Measurements from ENCODE around the gene OPCML. TPM values are rescaled to one million over a fixed set of nuclear protein-coding genes. Genes with fewer than 3 reads are reported as not detected.

Gene OPCML
- polyA plus RNA-seq, 1 donor from 2014 or later: 11.6 TPM

- H3K9ac ChIP-seq (ENCODE audit: low read length): no peak overlapping the region
- H3K27me3 ChIP-seq (ENCODE audit: insufficient read depth, low read depth, low read length): no peaks in the 10 kb centered on the region
- H4K20me1 ChIP-seq (ENCODE audit: insufficient read depth): no peaks in the 10 kb centered on the region
- H3K36me3 ChIP-seq (ENCODE audit: insufficient read depth, low read length): no peaks in the 10 kb centered on the region
- no peaks in the 10 kb centered on the region for H3F3A ChIP-seq (ENCODE audit: insufficient read depth, low read length, poor library complexity, severe bottlenecking)
- H3K79me2 ChIP-seq (replicated peaks; ENCODE audit: insufficient read depth, low read length): no peaks in the 10 kb centered on the region
- H3K9me2 ChIP-seq (ENCODE audit: insufficient read depth, low read length): no peaks in the 10 kb centered on the region
- H3K4me2 ChIP-seq (ENCODE audit: low read length): peak overlapping the region; percentile 4
- H2AFZ ChIP-seq (ENCODE audit: low read depth, low read length): no peak overlapping the region
- TF ChIP-seq TAF1 (IDR thresholded peaks at IDR 0.05; ENCODE audit: low read depth): no peak
- peak; percentile 15 for TF ChIP-seq EP300 (conservative IDR thresholded peaks at IDR 0.05; ENCODE audit: poor library complexity, severe bottlenecking)
- peak; percentile 45 for TF ChIP-seq CTCF (IDR thresholded peaks at IDR 0.05; ENCODE audit: poor library complexity, severe bottlenecking)
- TF ChIP-seq MXI1 (conservative IDR thresholded peaks at IDR 0.05; ENCODE audit: poor library complexity, severe bottlenecking): no peak
- no peak for TF ChIP-seq POLR2AphosphoS5 (IDR thresholded peaks at IDR 0.05)
- TF ChIP-seq REST (IDR thresholded peaks at IDR 0.05; ENCODE audit: borderline replicate concordance): no peak
- peak; percentile 35 for TF ChIP-seq RAD21 (conservative IDR thresholded peaks at IDR 0.05)
- TF ChIP-seq SMC3 (conservative IDR thresholded peaks at IDR 0.05; ENCODE audit: poor library complexity): peak; percentile 50
- TF ChIP-seq EZH2 (IDR thresholded peaks at IDR 0.05; ENCODE audit: borderline replicate concordance, insufficient read depth, low read length, poor library complexity, severe bottlenecking): no peak
- H3K4me3 ChIP-seq (ENCODE audit: low read length): no peak overlapping the region
- H3K27ac ChIP-seq (ENCODE audit: low read length): peak overlapping the region; percentile 4
- no peaks in the 10 kb centered on the region for H3K9me3 ChIP-seq (ENCODE audit: low read length)
Measured at GRCh38 chr11:132559331-132560036, 972.8 kb downstream of the OPCML start.

- Histone ChIP-seq H3K4me2 (ENCODE audit: low read length) (no peak overlapping the region), H4K20me1 (ENCODE audit: insufficient read depth) (no peaks in the 10 kb centered on the region), H3K4me3 (ENCODE audit: low read length) (no peak overlapping the region), H3K36me3 (ENCODE audit: insufficient read depth, low read length) (no peaks in the 10 kb centered on the region), H3K9me2 (ENCODE audit: insufficient read depth, low read length) (no peaks in the 10 kb centered on the region), H3K9ac (ENCODE audit: low read length) (no peak overlapping the region), H3F3A (ENCODE audit: insufficient read depth, low read length, poor library complexity, severe bottlenecking) (no peaks in the 10 kb centered on the region), H3K27ac (ENCODE audit: low read length) (no peak overlapping the region), H3K27me3 (ENCODE audit: insufficient read depth, low read depth, low read length) (no peaks in the 10 kb centered on the region), H2AFZ (ENCODE audit: low read depth, low read length) (no peak overlapping the region), H3K9me3 (ENCODE audit: low read length) (no peaks in the 10 kb centered on the region), H3K79me2 (replicated peaks; ENCODE audit: insufficient read depth, low read length) (no peaks in the 10 kb centered on the region)
- no peak for TF ChIP-seq MXI1 (conservative IDR thresholded peaks at IDR 0.05; ENCODE audit: poor library complexity, severe bottlenecking)
- TF ChIP-seq POLR2AphosphoS5 (IDR thresholded peaks at IDR 0.05): no peak
- no peak for TF ChIP-seq RAD21 (conservative IDR thresholded peaks at IDR 0.05)
- TF ChIP-seq EP300 (conservative IDR thresholded peaks at IDR 0.05; ENCODE audit: poor library complexity, severe bottlenecking): no peak
- TF ChIP-seq SMC3 (conservative IDR thresholded peaks at IDR 0.05; ENCODE audit: poor library complexity): no peak
- no peak for TF ChIP-seq REST (IDR thresholded peaks at IDR 0.05; ENCODE audit: borderline replicate concordance)
- no peak for TF ChIP-seq TAF1 (IDR thresholded peaks at IDR 0.05; ENCODE audit: low read depth)
- no peak for TF ChIP-seq CTCF (IDR thresholded peaks at IDR 0.05; ENCODE audit: poor library complexity, severe bottlenecking)
Measured at GRCh38 chr11:132556316-132556715, 976.0 kb downstream of the OPCML start.
